A549 (cell line): Measurements from ENCODE around the gene AAK1.

Source experiments
- BHLHE40 ChIP-seq: IDR thresholded peaks from 2 replicates; pipeline ENCODE4 v1.6.1; 2012; ENCODE audit warnings: low read depth, low read length, inconsistent platforms
- CHD2 ChIP-seq: fragments of 150-350 bp; IDR thresholded peaks from 2 replicates; pipeline ENCODE4 v1.6.1; 2014; ENCODE audit warnings: low read length; ENCODE audit not compliant: partially characterized antibody
- EP300 ChIP-seq, 2 experiments: fragments of >200 bp; sonication (Bioruptor Twin); formaldehyde crosslinking; IDR thresholded peaks; 2 replicates in 1 of 2; 3 replicates in 1 of 2; pipeline ENCODE4 v1.6.1; 2016 to 2017
- ESRRA ChIP-seq: fragments of 150-350 bp; IDR thresholded peaks from 2 replicates; pipeline ENCODE4 v1.6.1; 2014; ENCODE audit warnings: mild to moderate bottlenecking, low read length, borderline replicate concordance
- MAFK ChIP-seq: fragments of 450-650 bp; IDR thresholded peaks from 2 replicates; pipeline ENCODE4 v1.6.1; 2014; ENCODE audit not compliant: partially characterized antibody
- PHF8 ChIP-seq: fragments of 200-600 bp; sonication (generic); IDR thresholded peaks from 2 replicates; pipeline ENCODE4 v1.6.1; 2016; ENCODE audit warnings: low read depth, mild to moderate bottlenecking, antibody characterized with exemption, moderate library complexity, borderline replicate concordance
- POLR2A ChIP-seq: IDR thresholded peaks from 2 replicates; pipeline ENCODE4 v1.6.1; 2012; ENCODE audit warnings: mild to moderate bottlenecking, low read length
- RAD21 ChIP-seq, 2 experiments: fragments of >200 bp in 1 of 2; sonication (Bioruptor Twin) in 1 of 2; formaldehyde crosslinking in 1 of 2; IDR thresholded peaks in 1 of 2; conservative IDR thresholded peaks in 1 of 2; 2 replicates in 1 of 2; 3 replicates in 1 of 2; pipeline ENCODE4 v1.6.1; 2012 to 2018; ENCODE audit warnings: inconsistent platforms in 1 of 2
- RCOR1 ChIP-seq: fragments of 150-350 bp; IDR thresholded peaks from 2 replicates; pipeline ENCODE4 v1.6.1; 2014; ENCODE audit warnings: antibody characterized with exemption, low read length, low read depth
- TF ChIP-seq, protein P1 (sequence below): fragments of >200 bp; sonication (Bioruptor Twin); formaldehyde crosslinking; IDR thresholded peaks from 3 replicates; pipeline ENCODE4 v1.5.1; 2016
- TF ChIP-seq, protein P2 (sequence below): IDR thresholded peaks from 2 replicates; pipeline ENCODE4 v1.6.1; 2012
- TF ChIP-seq, protein P3 (sequence below): fragments of >200 bp; sonication (Bioruptor Twin); formaldehyde crosslinking; IDR thresholded peaks from 2 replicates; pipeline ENCODE4 v1.6.1; 2016

DNA sequence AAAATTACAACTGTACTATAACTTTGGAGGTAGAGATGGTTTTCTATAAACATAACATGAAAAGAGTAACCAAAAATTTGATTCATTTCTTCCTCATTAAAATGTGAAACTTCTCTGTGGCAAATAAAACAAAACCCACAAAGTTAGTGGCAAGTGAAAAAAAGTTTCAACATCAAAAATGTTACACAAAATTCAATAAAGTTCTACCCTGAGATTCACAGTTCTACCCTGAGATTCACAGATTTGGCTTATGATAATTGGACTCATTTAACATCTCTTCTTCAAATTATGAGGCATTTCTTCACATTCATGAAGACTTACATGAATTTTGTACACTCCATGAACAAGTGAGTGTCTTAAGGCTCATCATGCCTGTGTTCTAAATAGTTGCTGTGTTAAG, 51.0 kb downstream of the AAK1 start:
- TF ChIP-seq, protein P1, sequence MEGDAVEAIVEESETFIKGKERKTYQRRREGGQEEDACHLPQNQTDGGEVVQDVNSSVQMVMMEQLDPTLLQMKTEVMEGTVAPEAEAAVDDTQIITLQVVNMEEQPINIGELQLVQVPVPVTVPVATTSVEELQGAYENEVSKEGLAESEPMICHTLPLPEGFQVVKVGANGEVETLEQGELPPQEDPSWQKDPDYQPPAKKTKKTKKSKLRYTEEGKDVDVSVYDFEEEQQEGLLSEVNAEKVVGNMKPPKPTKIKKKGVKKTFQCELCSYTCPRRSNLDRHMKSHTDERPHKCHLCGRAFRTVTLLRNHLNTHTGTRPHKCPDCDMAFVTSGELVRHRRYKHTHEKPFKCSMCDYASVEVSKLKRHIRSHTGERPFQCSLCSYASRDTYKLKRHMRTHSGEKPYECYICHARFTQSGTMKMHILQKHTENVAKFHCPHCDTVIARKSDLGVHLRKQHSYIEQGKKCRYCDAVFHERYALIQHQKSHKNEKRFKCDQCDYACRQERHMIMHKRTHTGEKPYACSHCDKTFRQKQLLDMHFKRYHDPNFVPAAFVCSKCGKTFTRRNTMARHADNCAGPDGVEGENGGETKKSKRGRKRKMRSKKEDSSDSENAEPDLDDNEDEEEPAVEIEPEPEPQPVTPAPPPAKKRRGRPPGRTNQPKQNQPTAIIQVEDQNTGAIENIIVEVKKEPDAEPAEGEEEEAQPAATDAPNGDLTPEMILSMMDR = no peak
- no peak for TF ChIP-seq ESRRA
- TF ChIP-seq, protein P2, sequence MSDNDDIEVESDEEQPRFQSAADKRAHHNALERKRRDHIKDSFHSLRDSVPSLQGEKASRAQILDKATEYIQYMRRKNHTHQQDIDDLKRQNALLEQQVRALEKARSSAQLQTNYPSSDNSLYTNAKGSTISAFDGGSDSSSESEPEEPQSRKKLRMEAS = no peak
- TF ChIP-seq RCOR1 = no peak
- no peak for TF ChIP-seq EP300 (IDR thresholded peaks at IDR 0.05)
- TF ChIP-seq PHF8 = no peak
- no peak for TF ChIP-seq MAFK
- TF ChIP-seq, protein P3, sequence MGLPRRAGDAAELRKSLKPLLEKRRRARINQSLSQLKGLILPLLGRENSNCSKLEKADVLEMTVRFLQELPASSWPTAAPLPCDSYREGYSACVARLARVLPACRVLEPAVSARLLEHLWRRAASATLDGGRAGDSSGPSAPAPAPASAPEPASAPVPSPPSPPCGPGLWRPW = no peak
- TF ChIP-seq RAD21 (conservative IDR thresholded peaks at IDR 0.05 in 1 of 2, IDR thresholded peaks at IDR 0.05 in 1 of 2) = no peak
- no peak for TF ChIP-seq POLR2A
- TF ChIP-seq BHLHE40 = no peak
- TF ChIP-seq CHD2 = no peak
